ENCODE measurements around the gene MYO19. TPM values are rescaled to one million over a fixed set of nuclear protein-coding genes. Genes with fewer than 3 reads are reported as not detected.
A peak's percentile ranks its signal among the peaks of the same experiment; 100 is the strongest.
"Not testable (repeated sequence)": the region's sequence is repeated elsewhere in the genome, so short reads cannot be mapped to it uniquely, and the experiment has no call there.

MYO19 gene
- total RNA-seq, 1 donor from 2014 or later = 20.9 TPM

DNA sequence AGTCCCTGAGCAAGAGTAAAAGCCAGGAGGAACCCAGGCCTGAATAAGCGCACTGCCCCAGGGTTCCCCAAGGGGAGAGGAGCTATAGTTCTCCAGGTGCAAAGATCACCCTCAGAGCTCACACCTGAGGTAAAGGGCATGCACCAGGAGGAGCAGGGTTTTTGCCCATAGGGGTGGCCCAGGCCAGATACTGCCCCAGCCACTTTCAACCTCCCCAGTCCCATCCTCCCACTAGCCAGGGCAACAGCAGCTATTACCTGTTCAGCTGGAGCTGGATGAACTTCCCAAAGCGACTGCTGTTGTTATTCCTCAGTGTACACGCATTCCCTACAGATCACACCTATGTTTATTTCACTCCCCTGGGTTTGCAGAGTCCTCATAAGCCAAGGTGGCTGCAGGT is 19.8 kb downstream of the MYO19 start:
- no peak overlapping the region for H3K4me3 ChIP-seq (ENCODE audit: low read length in 3 of 3)
- no peak overlapping the region for H3K9ac ChIP-seq (ENCODE audit: low read depth in 1 of 3, low read length in 3 of 3)
- no peaks in the 10 kb centered on the region for H3K4me1 ChIP-seq (ENCODE audit: control insufficient read depth in 3 of 3, insufficient read depth in 3 of 3, low read length in 3 of 3)
- peaks cover 27 to 38% (median 37%) of the 10 kb centered on the region in 3 donors for H3K36me3 ChIP-seq (ENCODE audit: control insufficient read depth in 3 of 3, insufficient read depth in 3 of 3, low read length in 3 of 3)
- H3K27ac ChIP-seq (ENCODE audit: low read depth, low read length) = no peak overlapping the region
- no peaks in the 10 kb centered on the region for H3K27me3 ChIP-seq (ENCODE audit: control insufficient read depth in 3 of 3, insufficient read depth in 3 of 3, low read length in 3 of 3)
- H3K9me3 ChIP-seq (ENCODE audit: control insufficient read depth in 3 of 3, low read length in 3 of 3) = no peaks in the 10 kb centered on the region

DNA sequence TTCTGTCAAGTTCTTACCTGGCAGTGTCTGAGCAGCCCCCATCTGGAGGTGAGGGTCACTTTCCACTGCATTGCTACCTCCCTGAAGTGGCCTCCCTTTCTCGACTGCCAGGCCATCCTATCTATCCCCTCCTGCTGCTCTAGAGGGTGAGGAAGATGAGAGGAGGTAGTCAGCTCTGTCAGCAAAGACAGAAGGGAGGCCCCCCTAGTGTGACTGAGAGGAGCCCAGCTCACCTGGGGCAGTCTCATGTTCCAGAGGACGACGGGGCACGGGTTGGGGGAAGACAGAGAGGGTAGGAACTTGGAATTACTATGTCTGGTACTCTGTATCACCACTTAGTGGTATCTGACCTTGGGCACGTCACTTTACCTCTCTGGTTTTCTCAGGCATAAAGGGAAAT is 22.0 kb downstream of the MYO19 start:
- Histone ChIP-seq H3K27me3 (ENCODE audit: control insufficient read depth in 3 of 3, insufficient read depth in 3 of 3, low read length in 3 of 3) (no peaks in the 10 kb centered on the region), H3K36me3 (ENCODE audit: control insufficient read depth in 3 of 3, insufficient read depth in 3 of 3, low read length in 3 of 3) (peaks cover 34 to 54% (median 46%) of the 10 kb centered on the region in 3 donors), H3K9me3 (ENCODE audit: control insufficient read depth in 3 of 3, low read length in 3 of 3) (no peaks in the 10 kb centered on the region), H3K4me1 (ENCODE audit: control insufficient read depth in 3 of 3, insufficient read depth in 3 of 3, low read length in 3 of 3) (no peaks in the 10 kb centered on the region), H3K9ac (ENCODE audit: low read depth in 1 of 3, low read length in 3 of 3) (no peak overlapping the region), H3K27ac (ENCODE audit: low read depth, low read length) (no peak overlapping the region), H3K4me3 (ENCODE audit: low read length in 3 of 3) (no peak overlapping the region)

DNA sequence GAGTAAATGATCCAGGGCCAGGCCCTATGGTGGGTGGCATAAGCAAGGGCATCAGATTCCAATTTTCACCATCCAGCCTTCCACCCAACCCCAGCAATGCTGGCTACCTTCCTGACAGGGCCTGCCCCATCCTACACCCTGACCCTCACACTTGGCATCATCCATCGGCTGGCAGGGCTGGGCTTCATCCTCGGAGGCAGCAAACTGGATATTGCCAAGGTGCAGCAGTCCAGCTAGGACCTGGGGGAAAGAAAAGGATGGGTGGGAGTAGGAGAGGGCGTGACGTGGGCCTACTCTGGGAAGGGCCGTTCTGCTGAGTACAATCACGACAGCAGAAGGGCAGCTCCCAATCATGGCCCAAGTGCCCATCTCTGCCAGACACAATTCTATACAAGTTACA is 23.5 kb downstream of the MYO19 start:
- H3K27me3 ChIP-seq (ENCODE audit: control insufficient read depth in 3 of 3, insufficient read depth in 3 of 3, low read length in 3 of 3) = no peaks in the 10 kb centered on the region
- no peak overlapping the region for H3K27ac ChIP-seq (ENCODE audit: low read depth, low read length)
- H3K9me3 ChIP-seq (ENCODE audit: control insufficient read depth in 3 of 3, low read length in 3 of 3) = no peaks in the 10 kb centered on the region
- H3K36me3 ChIP-seq (ENCODE audit: control insufficient read depth in 3 of 3, insufficient read depth in 3 of 3, low read length in 3 of 3) = peaks cover 42 to 67% (median 58%) of the 10 kb centered on the region in 3 donors
- no peak overlapping the region for H3K4me3 ChIP-seq (ENCODE audit: low read length in 3 of 3)
- H3K4me1 ChIP-seq (ENCODE audit: control insufficient read depth in 3 of 3, insufficient read depth in 3 of 3, low read length in 3 of 3) = no peaks in the 10 kb centered on the region
- no peak overlapping the region for H3K9ac ChIP-seq (ENCODE audit: low read depth in 1 of 3, low read length in 3 of 3)

DNA sequence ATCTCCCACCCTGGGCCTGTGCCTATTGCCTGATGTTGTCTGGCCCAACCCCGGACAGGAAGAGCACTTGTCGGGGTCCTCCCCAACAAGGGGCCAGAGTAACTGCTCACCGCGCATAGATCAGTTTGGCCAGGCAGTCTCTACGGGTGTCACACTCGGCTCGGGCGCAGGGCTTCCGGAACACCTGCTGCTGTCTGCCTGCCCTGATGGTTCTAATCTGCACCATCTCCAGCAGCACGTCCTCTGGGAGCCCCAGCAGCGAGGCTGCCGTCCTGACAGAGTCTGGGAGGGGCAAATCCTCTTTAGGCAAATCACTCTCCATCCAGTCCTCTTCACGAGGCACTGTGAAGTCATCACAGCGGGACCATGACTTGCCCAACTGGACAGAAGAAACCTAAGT is 24.0 kb downstream of the MYO19 start:
- Histone ChIP-seq H3K27me3 (ENCODE audit: control insufficient read depth in 3 of 3, insufficient read depth in 3 of 3, low read length in 3 of 3) (no peaks in the 10 kb centered on the region), H3K27ac (ENCODE audit: low read depth, low read length) (no peak overlapping the region), H3K4me1 (ENCODE audit: control insufficient read depth in 3 of 3, insufficient read depth in 3 of 3, low read length in 3 of 3) (no peaks in the 10 kb centered on the region), H3K9ac (ENCODE audit: low read depth in 1 of 3, low read length in 3 of 3) (no peak overlapping the region), H3K4me3 (ENCODE audit: low read length in 3 of 3) (no peak overlapping the region), H3K36me3 (ENCODE audit: control insufficient read depth in 3 of 3, insufficient read depth in 3 of 3, low read length in 3 of 3) (peaks cover 48 to 67% (median 56%) of the 10 kb centered on the region in 3 donors), H3K9me3 (ENCODE audit: control insufficient read depth in 3 of 3, low read length in 3 of 3) (no peaks in the 10 kb centered on the region)

GRCh38 chr17:36509272-36509985 is 25.2 kb downstream of the MYO19 start:
- H3K9ac ChIP-seq (ENCODE audit: low read depth in 1 of 3, low read length in 3 of 3) = no peak overlapping the region
- H3K36me3 ChIP-seq (ENCODE audit: control insufficient read depth in 3 of 3, insufficient read depth in 3 of 3, low read length in 3 of 3) = peaks cover 55 to 69% (median 55%) of the 10 kb centered on the region in 3 donors
- no peak overlapping the region for H3K27ac ChIP-seq (ENCODE audit: low read depth, low read length)
- H3K4me1 ChIP-seq (ENCODE audit: control insufficient read depth in 3 of 3, insufficient read depth in 3 of 3, low read length in 3 of 3) = no peaks in the 10 kb centered on the region
- H3K4me3 ChIP-seq (ENCODE audit: low read length in 3 of 3) = no peak overlapping the region
- no peaks in the 10 kb centered on the region for H3K27me3 ChIP-seq (ENCODE audit: control insufficient read depth in 3 of 3, insufficient read depth in 3 of 3, low read length in 3 of 3)
- H3K9me3 ChIP-seq (ENCODE audit: control insufficient read depth in 3 of 3, low read length in 3 of 3) = no peaks in the 10 kb centered on the region

GRCh38 chr17:36508439-36508838 is 26.2 kb downstream of the MYO19 start:
- H3K36me3 ChIP-seq (ENCODE audit: control insufficient read depth in 3 of 3, insufficient read depth in 3 of 3, low read length in 3 of 3) = peaks cover 59 to 71% (median 64%) of the 10 kb centered on the region in 3 donors

GRCh38 chr17:36507266-36507665 is 27.4 kb downstream of the MYO19 start:
- Histone ChIP-seq H3K27ac (ENCODE audit: low read depth, low read length) (no peak overlapping the region), H3K9ac (ENCODE audit: low read depth in 1 of 3, low read length in 3 of 3) (no peak overlapping the region), H3K36me3 (ENCODE audit: control insufficient read depth in 3 of 3, insufficient read depth in 3 of 3, low read length in 3 of 3) (peaks cover 66 to 74% (median 67%) of the 10 kb centered on the region in 3 donors), H3K9me3 (ENCODE audit: control insufficient read depth in 3 of 3, low read length in 3 of 3) (no peaks in the 10 kb centered on the region), H3K27me3 (ENCODE audit: control insufficient read depth in 3 of 3, insufficient read depth in 3 of 3, low read length in 3 of 3) (no peaks in the 10 kb centered on the region), H3K4me3 (ENCODE audit: low read length in 3 of 3) (no peak overlapping the region), H3K4me1 (ENCODE audit: control insufficient read depth in 3 of 3, insufficient read depth in 3 of 3, low read length in 3 of 3) (no peaks in the 10 kb centered on the region)

More at GRCh38 chr17:36508439-36508838, 26.2 kb downstream of the MYO19 start:
- H3K27me3 ChIP-seq (ENCODE audit: control insufficient read depth in 3 of 3, insufficient read depth in 3 of 3, low read length in 3 of 3); H3K9me3 ChIP-seq (ENCODE audit: control insufficient read depth in 3 of 3, low read length in 3 of 3); H3K4me1 ChIP-seq (ENCODE audit: control insufficient read depth in 3 of 3, insufficient read depth in 3 of 3, low read length in 3 of 3); H3K9ac ChIP-seq (ENCODE audit: low read depth in 1 of 3, low read length in 3 of 3); H3K4me3 ChIP-seq (ENCODE audit: low read length in 3 of 3); H3K27ac ChIP-seq (ENCODE audit: low read depth, low read length): not testable (repeated sequence)

DNA sequence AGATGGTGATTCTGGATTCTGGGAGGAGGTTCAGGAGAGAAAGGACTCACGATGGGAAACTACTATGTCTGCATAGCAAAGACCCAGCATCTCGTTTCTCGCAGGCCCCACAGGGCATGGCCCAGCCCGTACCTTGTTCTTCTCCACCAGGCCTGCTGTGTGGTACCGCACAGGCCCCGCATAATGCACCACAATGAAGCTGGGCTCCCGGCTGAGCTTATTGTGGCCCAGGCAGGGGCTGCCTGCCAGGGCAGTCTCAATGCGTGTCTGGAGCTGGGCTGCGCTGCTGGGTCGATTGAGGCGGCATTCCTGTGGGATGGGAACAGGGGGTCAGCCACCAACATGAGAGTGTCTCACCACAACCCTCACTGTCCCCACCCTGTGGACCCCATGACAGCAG is 27.8 kb downstream of the MYO19 start:
- peaks cover 66 to 74% (median 70%) of the 10 kb centered on the region in 3 donors for H3K36me3 ChIP-seq (ENCODE audit: control insufficient read depth in 3 of 3, insufficient read depth in 3 of 3, low read length in 3 of 3)

GRCh38 chr17:36506249-36506826 is 28.3 kb downstream of the MYO19 start:
- Histone ChIP-seq H3K36me3 (ENCODE audit: control insufficient read depth in 3 of 3, insufficient read depth in 3 of 3, low read length in 3 of 3) (peaks cover 67 to 72% (median 68%) of the 10 kb centered on the region in 3 donors), H3K27ac (ENCODE audit: low read depth, low read length) (no peak overlapping the region), H3K4me3 (ENCODE audit: low read length in 3 of 3) (no peak overlapping the region), H3K9me3 (ENCODE audit: control insufficient read depth in 3 of 3, low read length in 3 of 3) (no peaks in the 10 kb centered on the region), H3K27me3 (ENCODE audit: control insufficient read depth in 3 of 3, insufficient read depth in 3 of 3, low read length in 3 of 3) (no peaks in the 10 kb centered on the region), H3K9ac (ENCODE audit: low read depth in 1 of 3, low read length in 3 of 3) (peak overlapping the region in 1 of 3 donors; percentile 11), H3K4me1 (ENCODE audit: control insufficient read depth in 3 of 3, insufficient read depth in 3 of 3, low read length in 3 of 3) (no peaks in the 10 kb centered on the region)

More for the DNA sequence above, 27.8 kb downstream of the MYO19 start:
- H3K27ac ChIP-seq (ENCODE audit: low read depth, low read length) = no peak overlapping the region
- H3K27me3 ChIP-seq (ENCODE audit: control insufficient read depth in 3 of 3, insufficient read depth in 3 of 3, low read length in 3 of 3) = no peaks in the 10 kb centered on the region
- no peaks in the 10 kb centered on the region for H3K4me1 ChIP-seq (ENCODE audit: control insufficient read depth in 3 of 3, insufficient read depth in 3 of 3, low read length in 3 of 3)
- H3K9me3 ChIP-seq (ENCODE audit: control insufficient read depth in 3 of 3, low read length in 3 of 3) = no peaks in the 10 kb centered on the region
- H3K4me3 ChIP-seq (ENCODE audit: low read length in 3 of 3) = no peak overlapping the region
- H3K9ac ChIP-seq (ENCODE audit: low read depth in 1 of 3, low read length in 3 of 3) = no peak overlapping the region

DNA sequence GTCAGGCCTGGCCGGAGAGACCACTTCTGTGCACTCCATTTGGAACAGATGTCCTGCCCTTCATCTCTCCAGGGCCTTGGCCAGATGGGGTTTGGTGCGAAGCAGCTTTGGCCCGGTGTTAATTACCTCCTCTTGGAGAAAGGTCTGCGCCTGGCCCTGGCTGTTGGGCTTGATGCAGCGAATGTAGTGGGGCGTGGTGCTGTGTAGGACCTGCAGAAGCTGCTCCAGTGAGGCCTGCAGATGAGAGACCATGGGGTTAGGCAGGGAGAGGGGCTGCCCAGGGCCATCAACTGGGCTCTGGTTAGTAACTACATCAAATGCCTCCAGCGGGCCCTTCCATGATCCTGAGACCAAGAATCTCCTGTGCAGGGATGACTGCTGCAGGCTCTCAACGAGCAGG is 29.5 kb downstream of the MYO19 start:
- no peak overlapping the region for H3K9ac ChIP-seq (ENCODE audit: low read depth in 1 of 3, low read length in 3 of 3)
- H3K27ac ChIP-seq (ENCODE audit: low read depth, low read length) = no peak overlapping the region
- no peaks in the 10 kb centered on the region for H3K27me3 ChIP-seq (ENCODE audit: control insufficient read depth in 3 of 3, insufficient read depth in 3 of 3, low read length in 3 of 3)
- peaks cover 66 to 74% (median 69%) of the 10 kb centered on the region in 3 donors for H3K36me3 ChIP-seq (ENCODE audit: control insufficient read depth in 3 of 3, insufficient read depth in 3 of 3, low read length in 3 of 3)
- H3K4me1 ChIP-seq (ENCODE audit: control insufficient read depth in 3 of 3, insufficient read depth in 3 of 3, low read length in 3 of 3) = no peaks in the 10 kb centered on the region
- H3K9me3 ChIP-seq (ENCODE audit: control insufficient read depth in 3 of 3, low read length in 3 of 3) = no peaks in the 10 kb centered on the region
- no peak overlapping the region for H3K4me3 ChIP-seq (ENCODE audit: low read length in 3 of 3)
